Motor neuron (in vitro differentiated cells): ENCODE results near the gene LDLRAD3. TPM values are rescaled to one million over a fixed set of nuclear protein-coding genes. Genes with fewer than 3 reads are reported as not detected.

Experiments
- ATAC-seq, 8 experiments: fragments of 200-7000 bp; cut with Tn5 transposase; replicated peaks in 6 of 8; 2 replicates each; pipeline ENCODE4 v1.8.0; 2021; ENCODE audit warnings: mild to moderate bottlenecking in 8 of 8, moderate library complexity in 8 of 8
- H3K27ac ChIP-seq, 2 donors: fragments of 250-450 bp; sonication (Bioruptor Pico); 2 replicates each; pipeline ENCODE4 v1.9.0; 2021; ENCODE audit warnings: antibody characterized with exemption in 2 of 2, mild to moderate bottlenecking in 2 of 2, moderate library complexity in 1 of 2
- H3K4me1 ChIP-seq, 2 donors: fragments of 250-450 bp; sonication (Bioruptor Pico); replicated peaks in 1 of 2; 2 replicates each; pipeline ENCODE4 v1.6.1; 2021; ENCODE audit warnings: antibody characterized with exemption in 2 of 2, mild to moderate bottlenecking in 2 of 2, moderate library complexity in 1 of 2
- H3K4me3 ChIP-seq, 5 donors: fragments of 250-450 bp; sonication (Bioruptor Pico); 2 replicates each; pipeline ENCODE4 v1.9.0; 2021; ENCODE audit warnings: antibody characterized with exemption in 5 of 5, mild to moderate bottlenecking in 5 of 5, moderate library complexity in 4 of 5
- WGBS, 10 experiments: fragments of 450-650 bp; shearing (Covaris generic); methylation state at CpG; one replicate each; pipeline ENCODE4 v1.0.0; 2022; 5-methylcytosine and 5-hydroxymethylcytosine counted together
- in situ Hi-C, 9 experiments: fragments of 400-800 bp; cut with MboI; loops; one replicate each; pipeline ENCODE4 v1.15.0; 2021; ENCODE audit warnings: low sequenced_read_pairs in 9 of 9, low pct_unique_long_range_greater_than_20kb in 2 of 9; ENCODE audit not compliant: unreplicated experiment in 9 of 9
- total RNA-seq, 8 experiments: library from RNA; unstranded; fragments of 300-600 nt; gene quantifications; 2 replicates each; pipeline versions ENCODE4 v1.2.3 to v1.2.4, GENCODE V29; 2022

The LDLRAD3 gene
- total RNA-seq, 8 experiments from 2014 or later = 6.8 to 37.0 (median 21.8) TPM

GRCh38 chr11:35992548-35992947, 48.7 kb downstream of the LDLRAD3 start:
- Histone ChIP-seq H3K4me1 (peaks cover 20 to 22% of the 10 kb centered on the region in 2 donors), H3K4me3 (no peak overlapping the region), H3K27ac (no peak overlapping the region)
- in situ Hi-C loops = no loop called here
- peak in 1 of 8 experiments; percentile 28 for ATAC-seq

- ATAC-seq = peak in 1 of 8 experiments; percentile 38
- in situ Hi-C loops = no loop called here
- 70 to 100% (median 94%) methylated on average over 1 to 2 of the region's 2 CpGs for WGBS, 10 experiments
- Histone ChIP-seq H3K27ac (no peak overlapping the region), H3K4me1 (peaks cover 25 to 35% of the 10 kb centered on the region in 2 donors), H3K4me3 (no peak overlapping the region)
These were observed 50.6 kb downstream of the LDLRAD3 start for GRCh38 chr11:35994421-35994820.

DNA sequence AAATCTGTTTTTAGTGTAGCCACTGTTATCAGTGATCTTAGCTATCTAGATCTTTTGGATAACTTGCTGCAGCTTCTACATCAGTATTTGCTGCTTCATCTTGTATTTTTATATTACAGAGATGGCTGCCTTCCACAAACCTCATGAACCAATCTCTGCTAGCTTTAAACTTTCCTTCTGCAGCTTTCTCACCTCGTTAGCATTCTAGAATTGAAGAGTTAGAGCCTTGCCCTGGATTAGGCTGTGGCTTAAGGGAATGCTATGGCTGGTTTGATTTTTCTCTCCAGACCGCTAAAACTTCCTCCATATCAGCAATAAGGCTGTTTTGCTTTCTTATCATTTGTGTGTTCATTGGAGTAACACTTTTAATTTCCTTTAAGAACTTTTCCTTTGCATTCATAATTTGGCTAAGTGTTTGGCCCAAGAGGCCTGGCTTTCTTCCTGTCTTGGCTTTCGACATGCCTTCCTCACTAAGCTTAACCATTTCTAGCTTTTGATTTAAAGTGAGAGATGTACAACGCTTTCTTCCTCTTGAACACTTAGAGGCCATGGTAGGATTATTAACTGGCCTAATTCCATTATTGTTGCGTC, 51.9 kb downstream of the LDLRAD3 start:
- Histone ChIP-seq H3K4me3 (no peak overlapping the region), H3K4me1 (peaks cover 25 to 40% of the 10 kb centered on the region in 2 donors), H3K27ac (no peak overlapping the region)
- WGBS, 10 experiments = 74 to 100% (median 91%) methylated on average over 1 to 5 of the region's 5 CpGs
- in situ Hi-C loops = no loop called here
- ATAC-seq = no peak

DNA sequence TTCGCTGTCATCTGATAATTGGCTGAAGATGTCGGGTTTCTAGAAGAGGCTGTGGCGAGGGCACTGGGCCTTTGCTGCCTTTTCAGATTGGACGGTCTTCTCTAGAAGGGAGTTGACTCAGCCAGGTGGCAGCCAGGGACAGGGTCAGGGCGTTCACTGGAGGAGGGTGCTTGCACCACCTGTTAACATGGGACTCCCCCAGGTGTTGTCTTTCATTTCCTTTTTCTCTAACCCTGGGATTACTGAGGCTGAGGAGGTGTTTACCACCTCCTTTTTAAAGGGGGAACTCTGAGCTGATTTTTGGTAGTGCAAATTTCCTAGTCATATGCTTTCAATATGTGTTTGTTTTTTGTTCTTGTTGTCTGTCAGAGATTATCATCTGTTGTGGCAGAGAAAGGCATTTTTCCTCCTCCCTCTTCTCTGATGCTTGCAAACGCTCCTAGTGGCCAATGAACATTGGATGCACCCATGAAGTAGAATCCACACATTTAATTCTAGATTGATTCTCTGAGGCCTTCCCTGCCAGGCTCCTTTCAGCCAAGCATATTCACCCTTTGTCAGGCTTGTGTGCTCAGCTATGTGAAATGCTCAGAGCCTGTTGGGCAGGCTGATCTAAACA, 54.1 kb downstream of the LDLRAD3 start:
- Histone ChIP-seq H3K4me1 (peaks cover 22 to 35% of the 10 kb centered on the region in 2 donors), H3K4me3 (no peak overlapping the region), H3K27ac (peak overlapping the region in 1 of 2 donors; percentile 59)
- ATAC-seq = peak in 4 of 8 experiments; percentile 25 to 79 (median 40)
- in situ Hi-C loops = no loop called here
- 53 to 87% (median 86%) methylated on average over 1 to 4 of the region's 6 CpGs; no CpG with 5 or more reads in 6 of the 10 experiments for WGBS, 10 experiments

GRCh38 chr11:35998634-35999033, 54.8 kb downstream of the LDLRAD3 start:
- Histone ChIP-seq H3K27ac (peak overlapping the region in 1 of 2 donors; percentile 59), H3K4me3 (no peak overlapping the region), H3K4me1 (peaks cover 20 to 35% of the 10 kb centered on the region in 2 donors)
- in situ Hi-C loops = no loop called here
- 33 to 93% (median 57%) methylated on average over 1 to 6 of the region's 6 CpGs; no CpG with 5 or more reads in 1 of the 10 experiments for WGBS, 10 experiments
- peak in 5 of 8 experiments; percentile 43 to 81 (median 57) for ATAC-seq

- H3K4me3 ChIP-seq = no peak overlapping the region
- no peak overlapping the region for H3K27ac ChIP-seq
- H3K4me1 ChIP-seq = peaks cover 18 to 35% of the 10 kb centered on the region in 2 donors
- 71 to 100% (median 92%) methylated on average over 1 to 5 of the region's 6 CpGs; no CpG with 5 or more reads in 4 of the 10 experiments for WGBS, 10 experiments
- no peak for ATAC-seq
- in situ Hi-C loops = no loop called here
These were observed 56.8 kb downstream of the LDLRAD3 start for GRCh38 chr11:36000616-36001190.

DNA sequence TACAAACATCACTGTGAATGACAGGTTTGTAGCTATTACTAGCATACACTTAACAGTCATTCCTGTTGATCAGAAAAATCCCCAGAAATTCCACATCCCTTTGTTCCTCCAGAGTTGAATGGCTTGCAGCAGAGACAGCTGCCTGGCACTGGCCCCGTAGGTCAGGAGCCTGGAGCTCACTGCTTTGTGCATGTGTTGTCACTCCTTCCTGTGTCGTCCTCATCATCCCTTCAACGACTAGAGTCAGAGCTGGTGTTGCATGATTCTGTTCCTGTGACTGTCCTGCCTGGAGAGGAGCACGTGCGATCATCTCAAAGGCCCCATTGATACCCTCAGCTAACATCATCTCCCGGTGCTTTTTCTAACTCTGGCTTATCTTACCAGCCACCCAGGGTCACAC, 58.3 kb downstream of the LDLRAD3 start:
- peak in 5 of 8 experiments; percentile 66 to 89 (median 84) for ATAC-seq
- no peak overlapping the region for H3K4me3 ChIP-seq
- peaks cover 18 to 35% of the 10 kb centered on the region in 2 donors for H3K4me1 ChIP-seq
- in situ Hi-C loops = no loop called here
- peak overlapping the region in 1 of 2 donors; percentile 23 for H3K27ac ChIP-seq
- 0 to 95% (median 15%) methylated on average over 1 to 5 of the region's 6 CpGs; no CpG with 5 or more reads in 2 of the 10 experiments for WGBS, 10 experiments

DNA sequence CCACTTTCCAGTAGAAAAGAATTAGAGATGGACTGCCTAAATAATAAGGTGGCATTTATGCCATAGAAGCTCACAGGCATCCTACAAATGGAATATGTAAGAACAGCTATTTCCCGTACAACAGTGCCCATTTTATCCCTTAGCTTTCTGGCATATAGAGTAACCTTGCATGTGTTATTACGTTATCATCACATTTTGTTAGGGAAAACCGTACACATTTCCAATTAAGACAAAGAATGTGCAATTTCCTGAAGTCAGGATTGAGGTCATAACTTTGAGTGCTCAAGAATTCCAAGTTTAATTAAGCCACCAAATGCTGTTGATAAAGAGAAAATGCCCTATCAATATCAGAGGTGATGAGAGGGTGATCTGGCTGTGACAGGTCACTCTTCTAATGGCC, 58.9 kb downstream of the LDLRAD3 start:
- H3K27ac ChIP-seq = no peak overlapping the region

DNA sequence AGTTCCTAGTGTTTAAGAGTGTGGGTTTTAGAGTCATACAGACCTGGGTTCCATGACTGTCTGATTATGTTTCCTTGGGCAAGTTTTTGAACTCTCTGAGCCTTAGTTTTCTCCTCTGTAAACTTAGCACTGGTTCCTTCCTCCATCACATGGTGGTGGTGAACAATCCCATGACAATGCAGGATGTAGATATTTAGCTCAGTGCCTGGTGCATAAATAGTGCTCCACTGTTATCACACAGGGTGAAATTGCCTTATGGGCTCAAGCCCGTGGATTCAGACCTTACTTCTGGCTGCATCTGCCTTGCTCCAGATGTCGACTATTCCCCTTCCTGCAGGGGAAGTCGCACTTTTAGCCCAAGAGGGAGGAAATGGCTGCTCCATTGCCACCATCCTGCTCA, 62.7 kb downstream of the LDLRAD3 start:
- no peak for ATAC-seq
- WGBS, 10 experiments = 40 to 100% (median 100%) methylated on average over 1 to 2 of the region's 3 CpGs; no CpG with 5 or more reads in 4 of the 10 experiments
- Histone ChIP-seq H3K4me1 (peaks cover 15% of the 10 kb centered on the region in 2 donors), H3K4me3 (no peak overlapping the region), H3K27ac (no peak overlapping the region)
- in situ Hi-C loops = no loop called here

More for the DNA sequence above, 58.9 kb downstream of the LDLRAD3 start:
- ATAC-seq = no peak
- WGBS, 10 experiments = 79 to 97% (median 90%) methylated on average over 2 to 3 of the region's 3 CpGs; no CpG with 5 or more reads in 2 of the 10 experiments
- in situ Hi-C loops = no loop called here
- no peak overlapping the region for H3K4me3 ChIP-seq
- peaks cover 18 to 36% of the 10 kb centered on the region in 2 donors for H3K4me1 ChIP-seq

GRCh38 chr11:36007127-36007655, 63.3 kb downstream of the LDLRAD3 start:
- H3K4me3 ChIP-seq = no peak overlapping the region
- H3K4me1 ChIP-seq = peaks cover 9 to 11% of the 10 kb centered on the region in 2 donors
- in situ Hi-C loops = no loop called here
- H3K27ac ChIP-seq = no peak overlapping the region
- WGBS, 10 experiments = 74 to 98% (median 94%) methylated on average over 3 to 7 of the region's 8 CpGs; no CpG with 5 or more reads in 2 of the 10 experiments
- ATAC-seq = peak in 3 of 8 experiments; percentile 49 to 89 (median 60)

- in situ Hi-C loops = no loop called here
- 7 to 100% (median 86%) methylated on average over 2 to 3 of the region's 3 CpGs; no CpG with 5 or more reads in 1 of the 10 experiments for WGBS, 10 experiments
- Histone ChIP-seq H3K27ac (no peak overlapping the region), H3K4me1 (peaks cover 4% of the 10 kb centered on the region in 2 donors), H3K4me3 (no peak overlapping the region)
- peak in 3 of 8 experiments; percentile 50 to 57 (median 50) for ATAC-seq
These were observed 64.7 kb downstream of the LDLRAD3 start for GRCh38 chr11:36008584-36008983.

- H3K27ac ChIP-seq = no peak overlapping the region
- WGBS, 10 experiments = 0 to 93% (median 55%) methylated on average over 2 to 4 of the region's 4 CpGs
- in situ Hi-C loops = no loop called here
- no peak overlapping the region for H3K4me3 ChIP-seq
- peak in 4 of 8 experiments; percentile 42 to 79 (median 75) for ATAC-seq
- H3K4me1 ChIP-seq = peaks cover 4 to 9% of the 10 kb centered on the region in 2 donors
These were observed 65.6 kb downstream of the LDLRAD3 start for GRCh38 chr11:36009473-36009872.
